Measurements from ENCODE around the gene C11orf21. TPM values are rescaled to one million over a fixed set of nuclear protein-coding genes. Genes with fewer than 3 reads are reported as not detected.

The C11orf21 gene
- total RNA-seq, 2 experiments from 2014 or later = 0.47 to 2.5 TPM

- TF ChIP-seq EZH2phosphoT487 (IDR thresholded peaks at IDR 0.05; ENCODE audit: borderline replicate concordance, low read depth, low read length) (no peak), CTCF (conservative IDR thresholded peaks at IDR 0.05; ENCODE audit: low read length) (no peak)
- H2AFZ ChIP-seq (ENCODE audit: low read length) = no peak overlapping the region
- intact Hi-C loops (cut with micrococcal nuclease; ENCODE audit: unreplicated experiment) = no loop called here
- no peaks in the 10 kb centered on the region for H3K9me3 ChIP-seq (ENCODE audit: low read length)
- peaks cover 11% of the 10 kb centered on the region for H3K4me1 ChIP-seq (ENCODE audit: insufficient read depth, low read length, poor library complexity, severe bottlenecking)
- no peak overlapping the region for H3K4me3 ChIP-seq (ENCODE audit: low read depth, low read length, poor library complexity, severe bottlenecking)
- no TSS peak for BruUV-seq (replicated peaks)
- H3K27ac ChIP-seq (ENCODE audit: low read depth, low read length, poor library complexity, severe bottlenecking) = no peak overlapping the region
- no peaks in the 10 kb centered on the region for H3K36me3 ChIP-seq (ENCODE audit: insufficient read depth, low read length)
- H3K79me2 ChIP-seq (ENCODE audit: insufficient read depth, low read depth, low read length) = no peaks in the 10 kb centered on the region
- H3K4me2 ChIP-seq (ENCODE audit: low read length) = no peak overlapping the region
- no peaks in the 10 kb centered on the region for H4K20me1 ChIP-seq (ENCODE audit: insufficient read depth, low read length)
- ChIA-PET CTCF (ENCODE audit: unreplicated experiment) (no interaction called here), POLR2A (no interaction called here)
- no peak for DNase-seq (ENCODE audit: low spot score)
- no peaks in the 10 kb centered on the region for H3K9me2 ChIP-seq (ENCODE audit: insufficient read depth, low read length)
These were observed 40.1 kb downstream of the C11orf21 start for GRCh38 chr11:2261436-2262230.

- Histone ChIP-seq H3K79me2 (ENCODE audit: insufficient read depth, low read depth, low read length) (no peaks in the 10 kb centered on the region), H3K9me3 (ENCODE audit: low read length) (no peaks in the 10 kb centered on the region), H3K9me2 (ENCODE audit: insufficient read depth, low read length) (no peaks in the 10 kb centered on the region), H3K4me2 (ENCODE audit: low read length) (no peak overlapping the region), H3K27ac (ENCODE audit: low read depth, low read length, poor library complexity, severe bottlenecking) (no peak overlapping the region), H2AFZ (ENCODE audit: low read length) (no peak overlapping the region), H4K20me1 (ENCODE audit: insufficient read depth, low read length) (no peaks in the 10 kb centered on the region), H3K36me3 (ENCODE audit: insufficient read depth, low read length) (no peaks in the 10 kb centered on the region), H3K4me1 (ENCODE audit: insufficient read depth, low read length, poor library complexity, severe bottlenecking) (peaks cover 7% of the 10 kb centered on the region), H3K4me3 (ENCODE audit: low read depth, low read length, poor library complexity, severe bottlenecking) (no peak overlapping the region)
- no TSS peak for BruUV-seq (replicated peaks)
- TF ChIP-seq CTCF (conservative IDR thresholded peaks at IDR 0.05; ENCODE audit: low read length) (no peak), EZH2phosphoT487 (IDR thresholded peaks at IDR 0.05; ENCODE audit: borderline replicate concordance, low read depth, low read length) (no peak)
- ChIA-PET POLR2A (no interaction called here), CTCF (ENCODE audit: unreplicated experiment) (no interaction called here)
- intact Hi-C loops (cut with micrococcal nuclease; ENCODE audit: unreplicated experiment) = no loop called here
- no peak for DNase-seq (ENCODE audit: low spot score)
These were observed 41.0 kb downstream of the C11orf21 start for GRCh38 chr11:2260491-2261364.

Data from OCI-LY7 (cell line).